Activated CD8-positive, alpha-beta T cell treated with anti-CD3 and anti-CD28 coated beads for 36 hours (primary cell): ENCODE data around the gene UBE2E1. TPM values are rescaled to one million over a fixed set of nuclear protein-coding genes. Genes with fewer than 3 reads are reported as not detected.

Source experiments
- ATAC-seq: fragments of 200-7000 bp; cut with Tn5 transposase; one replicate; pipeline ENCODE4 v1.10.0; 2021; ENCODE audit warnings: mild to moderate bottlenecking, moderate library complexity
- CTCF ChIA-PET: fragments of 350-600 bp; sonication (Branson Sonifier 250); formaldehyde crosslinking; loops from one replicate; lab custom pipeline; 2021; ENCODE audit warnings: antibody characterized with exemption; lab: Charles Lee
- POLR2A ChIA-PET: fragments of 350-600 bp; sonication (Branson Sonifier 250); formaldehyde crosslinking; loops from one replicate; lab custom pipeline; 2021; ENCODE audit warnings: antibody characterized with exemption; lab: Charles Lee
- DNase-seq: peaks from one replicate; pipeline ENCODE4 v3.0.0-alpha.2; 2020
- H3K27ac Mint-ChIP-seq: one replicate; pipeline ENCODE4 v1.8.0; 2021; ENCODE audit warnings: mild to moderate bottlenecking, mixed read lengths
- H3K27me3 Mint-ChIP-seq: one replicate; pipeline ENCODE4 v1.8.0; 2021; ENCODE audit warnings: mixed read lengths
- H3K36me3 Mint-ChIP-seq: one replicate; pipeline ENCODE4 v1.8.0; 2021; ENCODE audit warnings: low read depth, mixed read lengths
- H3K4me1 Mint-ChIP-seq: one replicate; pipeline ENCODE4 v1.8.0; 2021; ENCODE audit warnings: low read depth, mixed read lengths
- H3K4me3 Mint-ChIP-seq: one replicate; pipeline ENCODE4 v1.8.0; 2021; ENCODE audit warnings: mild to moderate bottlenecking, moderate library complexity, mixed read lengths
- H3K9me3 Mint-ChIP-seq: one replicate; pipeline ENCODE4 v1.8.0; 2021; ENCODE audit warnings: mixed read lengths
- CTCF ChIP-seq: fragments of 200-600 bp; IDR thresholded peaks from one replicate; pipeline ENCODE4 v1.8.0; 2022; ENCODE audit warnings: antibody characterized with exemption, mild to moderate bottlenecking
- intact Hi-C: fragments of 100-400 bp; cut with micrococcal nuclease; formaldehyde crosslinking; loops from one replicate; pipeline ENCODE4 v1.10.0; 2022
- total RNA-seq, 2 experiments: library from RNA; stranded (reverse); gene quantifications; one replicate each; pipeline ENCODE4 v1.2.3, GENCODE V29; 2021

Gene UBE2E1
- total RNA-seq, 2 experiments from 2014 or later: 79.0 to 80.3 TPM

- DNase-seq (no peak), ATAC-seq (no peak)
- Mint-ChIP-seq H3K4me3 (no peak overlapping the region), H3K27ac (no peak overlapping the region), H3K9me3 (no peaks in the 10 kb centered on the region), H3K27me3 (no peaks in the 10 kb centered on the region), H3K36me3 (peaks cover 10% of the 10 kb centered on the region), H3K4me1 (peaks cover 53% of the 10 kb centered on the region)
- intact Hi-C loops: no loop called here
- ChIA-PET POLR2A (no interaction called here), CTCF (no interaction called here)
- TF ChIP-seq CTCF: no peak
Measured at GRCh38 chr3:23821858-23822257, 16.1 kb downstream of the UBE2E1 start.

DNA sequence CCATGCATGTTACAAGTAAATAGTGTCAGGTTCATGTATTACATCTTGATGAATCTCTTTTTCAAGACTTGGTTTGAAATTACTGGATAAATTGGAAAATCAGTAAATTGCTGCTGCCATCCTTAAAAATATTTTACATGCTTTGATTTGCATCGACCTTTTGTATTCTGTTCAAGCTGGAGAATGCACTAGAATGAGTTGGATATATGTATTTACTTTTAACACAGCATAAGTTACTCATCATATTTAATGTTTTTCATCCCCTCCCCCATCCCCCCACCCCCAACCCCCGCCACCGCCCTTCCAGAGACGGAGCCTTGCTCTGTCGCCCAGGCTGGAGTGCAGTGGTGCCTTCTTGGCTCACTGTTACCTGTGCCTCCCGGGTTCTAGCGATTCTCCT, 16.8 kb downstream of the UBE2E1 start:
- Mint-ChIP-seq H3K36me3 (peaks cover 9% of the 10 kb centered on the region), H3K9me3 (no peaks in the 10 kb centered on the region), H3K4me1 (peaks cover 51% of the 10 kb centered on the region), H3K27ac (no peak overlapping the region), H3K27me3 (no peaks in the 10 kb centered on the region), H3K4me3 (no peak overlapping the region)
- intact Hi-C loops: no loop called here
- TF ChIP-seq CTCF: no peak
- ChIA-PET CTCF (no interaction called here), POLR2A (no interaction called here)
- DNase-seq (no peak), ATAC-seq (no peak)

GRCh38 chr3:23823620-23824019, 17.9 kb downstream of the UBE2E1 start:
- ATAC-seq: no peak
- intact Hi-C loops: no loop called here
- Mint-ChIP-seq H3K4me1 (peaks cover 51% of the 10 kb centered on the region), H3K27ac (no peak overlapping the region), H3K36me3 (peaks cover 5% of the 10 kb centered on the region), H3K9me3 (no peaks in the 10 kb centered on the region), H3K27me3 (no peaks in the 10 kb centered on the region), H3K4me3 (no peak overlapping the region)
- DNase-seq: no peak
- no peak for TF ChIP-seq CTCF
- ChIA-PET CTCF (no interaction called here), POLR2A (no interaction called here)

DNA sequence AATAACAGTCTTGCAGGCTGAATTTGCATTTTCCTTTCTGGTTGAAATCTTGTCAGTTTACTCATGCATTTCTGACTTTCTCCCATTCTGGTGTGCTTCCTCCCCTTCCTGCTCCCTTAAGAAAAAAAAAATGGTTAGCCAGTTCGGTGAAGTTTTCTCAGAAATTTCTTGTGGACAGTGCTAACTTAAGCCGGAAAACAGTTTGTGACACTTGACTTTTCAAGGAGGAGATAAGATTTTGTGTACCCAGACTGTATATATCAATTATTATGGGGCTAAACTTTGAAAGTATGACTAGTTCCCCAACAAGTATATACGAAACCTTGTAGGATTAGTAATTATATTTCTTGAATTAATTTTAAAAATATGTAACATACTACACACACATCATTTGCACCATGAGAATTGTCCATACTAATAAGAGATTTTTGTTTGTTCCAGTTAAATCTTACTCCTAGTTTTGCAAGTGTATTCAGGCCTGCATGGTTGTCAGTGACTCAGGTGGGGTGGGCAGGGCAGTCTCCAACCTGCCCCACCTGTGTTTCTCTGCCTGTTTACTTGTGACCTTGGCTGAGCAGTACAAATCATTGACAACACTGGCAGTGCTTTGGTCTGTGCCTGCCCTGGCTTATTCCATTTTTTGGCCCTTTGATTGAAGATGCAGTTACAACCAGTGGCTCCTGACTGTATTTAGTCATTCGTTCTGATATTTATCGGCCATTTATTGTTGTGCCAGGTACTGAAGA, 19.1 kb downstream of the UBE2E1 start:
- Mint-ChIP-seq H3K4me1 (peaks cover 54% of the 10 kb centered on the region), H3K27me3 (no peaks in the 10 kb centered on the region), H3K9me3 (no peaks in the 10 kb centered on the region), H3K4me3 (no peak overlapping the region), H3K27ac (no peak overlapping the region), H3K36me3 (peaks cover 7% of the 10 kb centered on the region)
- intact Hi-C loops: no loop called here
- ChIA-PET POLR2A (no interaction called here), CTCF (interaction anchor here (1.3 kb wide), 1 partner anchor 9 kb away, joined by 4 read pairs; no protein-coding TSS in a partner anchor)
- no peak for ATAC-seq
- TF ChIP-seq CTCF: no peak
- DNase-seq: no peak

GRCh38 chr3:23825802-23826201, 20.0 kb downstream of the UBE2E1 start:
- ATAC-seq: no peak
- Mint-ChIP-seq H3K27ac (no peak overlapping the region), H3K27me3 (no peaks in the 10 kb centered on the region), H3K4me1 (peaks cover 59% of the 10 kb centered on the region), H3K4me3 (no peak overlapping the region), H3K36me3 (peaks cover 7% of the 10 kb centered on the region), H3K9me3 (no peaks in the 10 kb centered on the region)
- no peak for DNase-seq
- intact Hi-C loops: no loop called here
- POLR2A ChIA-PET: interaction anchor here (0.6 kb wide), 1 partner anchor 176 kb away, joined by 3 read pairs; no protein-coding TSS in a partner anchor
- CTCF ChIA-PET: interaction anchor here (1.3 kb wide), 1 partner anchor 8 kb away, joined by 4 read pairs; no protein-coding TSS in a partner anchor
- no peak for TF ChIP-seq CTCF
